T follicular helper cell (primary cell): ENCODE data around the gene ITGAL.
"Not testable (repeated sequence)": the region's sequence is repeated elsewhere in the genome, so short reads cannot be mapped to it uniquely, and the experiment has no call there.

Source experiments
- DNase-seq: peaks from one replicate; pipeline ENCODE4 v3.0.0-alpha.2; 2020; ENCODE audit warnings: low read depth

ITGAL gene

DNA sequence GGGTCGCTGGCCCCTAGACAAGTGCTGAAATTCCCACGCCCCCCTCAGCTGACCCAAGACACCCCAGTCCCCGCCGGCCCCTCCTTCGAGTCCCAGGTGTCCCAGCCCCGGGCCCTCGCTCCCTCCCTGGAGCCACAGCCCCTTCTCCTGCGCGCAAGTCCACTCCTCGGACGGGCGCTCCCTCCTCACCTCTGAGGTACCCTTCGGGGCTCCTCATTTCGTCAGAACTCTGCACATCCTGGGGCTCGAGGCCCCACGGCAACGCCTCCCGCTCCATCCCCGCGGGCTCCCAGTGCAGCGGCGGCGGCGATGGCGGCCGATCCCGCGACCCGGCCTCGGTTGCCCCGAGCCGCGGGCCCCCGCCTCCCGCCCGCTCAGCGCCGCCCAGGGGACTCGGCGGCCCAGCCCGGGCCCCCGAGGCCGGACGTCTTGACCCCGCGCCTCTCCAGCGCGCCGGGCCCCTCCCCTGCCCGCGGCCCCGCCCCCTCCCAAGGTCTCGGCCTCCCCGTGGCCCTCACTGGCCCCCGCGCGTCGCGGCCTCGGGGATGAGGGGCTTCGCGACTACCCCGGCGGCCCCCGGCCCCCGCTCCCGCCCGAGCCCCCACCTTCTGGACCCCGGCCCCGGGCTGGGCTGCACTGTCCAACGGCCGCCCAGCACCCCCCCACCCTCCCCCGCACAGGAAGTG, 53.7 kb downstream of the ITGAL start, which contains the start of gene ZNF768:
Gene ZNF768 (minus strand): TSS at position 430 of the 686 bp plus-strand sequence. CDS start 153 bp downstream, at position 277.
- peak; percentile 14 for DNase-seq

DNA sequence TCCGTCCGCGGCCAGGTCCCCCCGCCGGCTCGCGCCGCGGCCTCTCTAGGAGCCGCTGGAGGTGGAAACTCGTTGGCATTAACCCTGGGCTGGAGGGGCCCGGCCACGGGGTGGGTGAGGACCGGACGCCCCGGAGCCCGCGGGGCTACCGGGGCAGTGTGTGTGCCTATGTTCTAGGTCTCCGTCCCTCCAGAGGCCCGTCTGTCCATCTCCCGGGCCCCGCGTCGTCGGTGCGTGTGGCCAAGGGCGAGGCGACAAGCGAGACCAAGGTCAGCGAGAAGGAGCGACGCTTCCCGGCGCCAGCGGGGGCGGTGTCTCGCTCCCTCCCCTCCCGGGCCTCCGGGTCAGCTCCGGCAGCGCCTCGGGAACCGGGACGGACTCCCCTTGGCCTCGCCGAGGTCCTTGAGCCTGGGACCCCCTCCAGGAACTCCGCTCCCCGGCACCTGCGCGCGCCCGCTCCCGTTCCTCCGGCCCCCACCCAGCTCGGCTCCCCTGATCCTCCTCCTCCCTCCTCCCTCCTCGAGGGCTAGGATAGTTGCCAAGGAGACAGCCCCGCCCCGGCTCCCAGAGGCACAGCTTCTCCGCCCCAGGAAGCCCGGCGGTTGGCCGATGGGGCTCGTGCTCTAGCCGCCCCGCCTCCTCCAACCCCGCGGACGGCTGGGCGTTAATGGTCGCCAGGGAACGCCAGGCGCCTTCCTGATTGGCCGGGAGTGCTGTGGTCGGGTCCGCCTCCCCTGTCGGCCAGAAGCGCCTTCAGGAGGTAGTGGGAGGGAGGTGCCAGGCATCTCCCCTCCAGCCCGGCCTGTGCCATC, 54.5 kb downstream of the ITGAL start:
- DNase-seq = peak; percentile 75

DNA sequence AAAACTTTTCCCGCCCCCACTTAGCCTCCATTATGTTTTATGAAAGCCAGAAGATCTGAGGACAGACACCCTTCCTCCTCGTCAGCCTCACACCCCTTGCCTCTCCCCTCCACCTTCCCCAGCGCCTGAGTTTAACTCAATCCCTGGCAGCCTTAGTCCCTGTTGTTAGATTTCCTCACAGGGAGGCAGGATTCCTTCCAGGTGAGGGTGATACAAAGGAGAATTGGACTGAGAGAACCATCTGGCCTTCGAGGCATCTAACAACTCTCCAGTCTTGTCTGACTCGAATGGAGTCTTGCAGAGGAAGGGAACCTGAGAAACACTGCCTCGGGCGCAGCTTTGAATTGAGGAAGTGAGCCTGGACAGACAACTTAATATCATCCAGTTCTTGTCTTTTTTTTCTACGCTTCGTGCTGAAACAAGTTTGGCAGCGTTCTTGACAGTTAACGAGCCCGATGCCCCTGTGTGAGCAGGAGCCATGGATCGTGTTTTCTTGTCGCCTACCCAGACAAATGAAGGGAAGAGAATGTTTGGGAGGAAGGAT, 55.2 kb downstream of the ITGAL start:
- no peak for DNase-seq

DNA sequence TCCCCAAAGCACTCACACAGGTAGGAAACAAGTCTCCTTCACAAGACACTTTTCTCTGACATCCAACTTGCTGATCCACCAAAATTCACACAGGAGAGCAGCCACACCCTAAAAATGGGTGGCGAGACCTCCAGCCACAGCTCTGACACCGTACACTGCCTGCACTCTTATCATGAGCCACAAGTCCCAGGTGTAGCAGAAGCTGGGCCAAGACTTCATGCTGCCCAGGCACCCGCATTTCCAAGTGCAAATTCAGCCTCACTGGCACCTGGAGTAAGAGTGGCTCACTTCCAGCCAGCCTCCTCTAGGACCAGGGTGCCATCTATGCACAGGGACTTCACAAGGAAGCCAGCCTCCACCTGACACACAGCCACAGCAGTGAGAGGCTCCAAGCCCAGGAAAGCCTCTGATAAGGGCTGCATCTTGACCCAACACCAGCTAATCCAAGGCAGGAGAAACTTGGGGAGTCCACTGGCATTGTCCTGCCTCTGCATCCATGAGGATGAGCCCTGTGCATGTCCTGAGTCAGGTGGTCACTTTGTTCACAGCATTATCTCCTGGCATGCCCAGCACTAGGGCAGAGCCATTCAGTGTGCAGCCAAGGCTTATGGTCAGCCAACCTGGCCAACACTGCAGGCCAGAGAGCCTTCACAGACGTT, 56.4 kb downstream of the ITGAL start:
- no peak for DNase-seq

DNA sequence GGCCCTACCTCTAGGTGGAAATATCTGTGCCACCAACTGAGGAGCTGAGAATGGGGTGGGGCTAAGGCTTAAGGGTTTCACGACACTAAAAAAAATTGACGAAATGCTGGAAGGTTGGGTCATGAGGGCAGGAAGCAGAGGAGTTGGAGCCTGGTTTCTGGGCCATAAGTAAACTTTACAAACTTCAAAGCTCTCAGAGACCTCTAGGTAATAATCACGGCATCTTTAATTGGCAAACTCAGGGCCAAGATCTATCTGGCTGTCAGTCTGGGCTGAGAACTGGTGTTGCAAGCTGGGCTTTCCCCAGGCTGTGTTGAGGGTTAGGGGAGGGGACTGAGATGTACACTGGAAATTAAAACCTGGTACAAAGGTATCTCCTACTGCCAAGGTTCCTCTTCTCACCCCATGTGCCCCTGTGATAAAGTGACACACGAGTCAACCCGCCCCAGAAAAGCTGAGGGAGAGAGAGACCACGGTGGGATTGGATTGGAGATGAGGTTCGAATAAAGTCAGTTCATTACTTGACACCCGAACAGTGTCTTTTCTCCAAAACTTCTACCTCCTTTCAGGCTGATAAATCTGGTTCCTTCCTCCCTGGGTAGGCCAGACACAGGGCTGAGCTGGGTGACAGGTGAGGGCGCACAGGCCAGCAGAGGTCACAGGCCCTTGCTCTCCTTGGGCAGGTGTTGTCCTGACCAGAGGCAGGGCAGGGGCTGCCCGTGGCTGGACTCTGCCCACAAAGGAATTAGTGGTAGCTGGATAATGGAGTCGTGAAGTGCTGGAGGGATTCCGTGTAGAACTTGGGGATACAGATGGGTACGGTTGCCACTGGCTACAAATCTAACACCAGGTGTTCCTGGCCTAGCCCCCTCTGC, 57.9 kb downstream of the ITGAL start:
- DNase-seq = no peak

DNA sequence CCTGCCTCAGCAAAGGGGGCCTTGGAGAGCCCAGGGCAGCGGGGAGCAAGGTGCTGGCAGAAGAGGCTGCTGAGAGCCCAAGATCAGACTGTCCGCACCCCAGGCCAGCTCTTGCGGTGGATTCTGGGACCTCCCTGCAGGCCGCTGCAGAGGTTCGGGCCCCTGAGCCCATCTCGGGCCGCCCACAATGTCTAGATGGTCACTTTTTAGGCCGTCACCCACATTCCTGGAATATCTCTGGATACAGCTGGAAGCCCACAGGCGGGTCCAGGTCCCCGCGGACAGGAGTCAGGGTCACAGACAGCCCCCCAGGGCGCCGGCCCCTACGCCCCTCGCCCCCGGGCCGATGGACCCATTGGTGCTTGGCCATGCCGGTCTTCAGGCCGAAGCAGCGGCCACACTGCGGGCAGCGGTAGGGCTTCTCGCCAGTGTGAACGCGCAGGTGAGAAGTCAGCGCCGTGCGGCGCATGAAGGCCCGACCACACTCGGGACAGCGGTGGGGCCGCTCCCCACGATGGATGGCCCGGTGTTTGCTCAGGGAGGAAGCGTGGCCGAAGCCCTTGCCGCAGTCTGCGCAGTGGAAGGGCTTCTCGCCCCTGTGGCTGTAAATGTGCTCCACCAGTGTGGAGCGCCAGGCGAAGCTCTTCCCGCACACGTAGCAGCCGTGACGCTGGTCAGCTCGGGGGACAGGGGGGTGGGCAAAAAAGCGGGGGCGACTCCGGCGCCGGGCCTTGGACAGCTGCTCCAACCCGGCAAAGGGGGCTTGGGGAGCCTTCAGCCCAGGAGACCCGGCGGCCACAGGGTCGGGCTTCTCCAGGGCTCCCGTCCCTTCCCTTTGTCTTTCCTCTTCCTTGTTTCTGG, 60.0 kb downstream of the ITGAL start:
- no peak for DNase-seq

DNA sequence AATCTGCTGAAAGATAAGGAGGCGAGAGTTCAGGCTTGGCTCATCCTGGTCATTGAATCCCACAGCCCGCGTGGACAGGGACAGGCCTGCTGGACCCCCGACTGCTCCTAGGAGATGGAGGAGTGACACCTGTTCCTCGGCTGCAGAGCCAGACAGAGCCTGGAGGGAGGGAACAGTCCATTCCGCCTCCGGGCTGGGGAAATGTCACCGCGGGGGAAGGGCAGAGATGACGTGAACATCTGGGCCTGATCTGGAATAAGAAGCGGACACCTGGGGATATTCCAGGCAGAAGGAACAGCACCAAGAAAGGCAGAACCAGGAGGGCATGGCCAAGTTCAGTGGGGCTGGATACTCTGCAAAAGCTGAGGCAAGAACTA, 60.6 kb downstream of the ITGAL start:
- DNase-seq = no peak

DNA sequence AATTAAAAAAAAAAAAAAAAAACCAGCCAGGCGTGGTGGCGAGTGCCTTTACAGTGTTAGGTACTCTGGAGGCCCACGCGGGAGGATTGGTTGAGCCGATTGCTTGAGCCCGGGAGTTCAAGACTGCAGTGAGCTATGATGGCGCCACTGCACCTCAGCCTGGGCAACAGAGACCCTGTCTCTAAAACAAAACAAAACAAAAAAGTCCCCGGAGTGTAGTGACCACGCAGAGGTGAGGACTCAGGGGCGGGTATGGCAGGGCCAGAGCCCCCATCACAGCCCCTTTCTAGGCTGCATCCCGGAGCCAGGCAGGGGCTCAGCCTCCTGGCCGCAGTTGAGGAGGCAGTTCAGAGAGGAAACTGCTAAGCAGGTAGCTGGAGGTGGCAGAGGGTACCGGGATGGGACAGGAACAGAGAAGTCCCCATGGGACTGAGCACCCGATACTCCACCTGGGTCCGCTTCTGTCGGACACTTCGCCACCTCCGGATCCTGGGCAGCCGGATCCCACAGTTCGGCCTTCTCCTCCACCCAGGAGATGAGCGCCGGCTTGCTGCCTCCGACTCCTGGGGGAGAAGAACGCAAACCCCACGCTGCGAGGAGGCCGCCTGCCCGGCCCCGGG, 61.3 kb downstream of the ITGAL start:
- no peak for DNase-seq

DNA sequence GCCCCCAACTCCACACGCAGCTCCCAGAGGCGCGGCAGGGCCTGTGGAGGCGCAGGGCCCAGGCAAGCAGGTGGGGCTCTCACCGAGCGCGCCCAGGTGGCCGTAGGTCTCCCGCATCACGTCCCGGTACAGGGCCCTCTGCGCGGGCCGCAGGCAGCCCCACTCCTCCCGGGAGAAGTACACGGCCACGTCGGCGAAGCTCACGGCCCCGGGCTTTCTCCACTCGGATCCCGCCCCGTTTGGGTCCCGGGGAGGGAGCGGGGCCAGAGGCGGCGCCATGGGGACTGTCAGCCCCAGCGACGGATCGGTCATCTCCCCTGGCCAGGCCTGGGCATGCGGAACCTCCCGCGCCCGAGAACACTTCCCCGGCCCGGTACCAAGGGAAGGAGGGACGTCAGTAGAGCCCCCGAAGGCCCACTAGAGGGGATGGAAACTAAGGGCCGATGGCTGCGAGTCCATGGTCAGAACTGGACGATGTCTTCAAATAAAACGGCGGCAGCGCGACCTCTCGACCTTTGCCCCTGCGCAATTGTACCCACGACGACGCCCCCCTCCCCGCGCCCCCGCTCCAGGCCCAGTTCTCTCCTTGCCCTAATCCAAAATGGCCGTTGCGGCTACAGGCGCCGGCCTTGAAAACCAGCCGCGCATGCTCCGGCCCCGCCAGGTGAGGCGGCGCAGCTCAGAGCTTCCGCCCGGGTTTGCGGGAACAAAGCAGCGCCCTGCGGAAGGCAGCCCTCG, 62.0 kb downstream of the ITGAL start, which contains the start of gene ZNF747:
Gene ZNF747 (minus strand): TSS at position 491 of the 738 bp plus-strand sequence. CDS start 179 bp downstream, at position 312.
- DNase-seq = peak; percentile 87

DNA sequence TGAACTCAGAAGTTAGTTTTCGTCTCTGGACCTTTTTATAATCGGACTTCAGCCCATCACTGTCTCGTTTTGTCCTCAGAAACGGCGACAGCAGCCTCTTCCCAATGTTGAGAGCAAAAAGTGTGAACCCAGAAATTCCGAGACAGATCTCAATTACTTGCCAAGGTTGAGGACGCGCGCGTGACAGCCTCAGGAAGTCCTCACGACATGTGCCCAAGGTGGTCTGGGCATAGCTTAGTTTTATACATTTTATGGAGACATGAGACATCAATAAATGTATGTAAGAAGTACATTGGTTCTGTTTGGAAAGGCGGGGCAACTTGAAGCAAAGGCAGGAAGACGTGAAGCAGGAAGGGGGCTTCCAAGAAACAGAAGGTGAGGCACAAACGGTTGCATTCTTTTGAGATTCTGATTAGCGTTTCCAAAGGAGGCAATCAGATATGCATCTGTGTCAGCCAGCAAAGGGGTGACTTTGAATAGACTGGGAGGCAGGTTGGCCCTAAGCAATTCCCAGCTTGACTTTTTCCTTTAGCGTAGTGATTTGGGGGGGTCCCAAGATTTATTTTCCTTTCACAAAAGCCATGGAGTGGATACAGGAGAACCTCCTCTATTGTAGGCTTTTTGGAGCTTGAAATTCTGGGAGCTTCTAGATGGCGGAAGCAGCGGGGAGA, 62.7 kb downstream of the ITGAL start:
- no peak for DNase-seq

DNA sequence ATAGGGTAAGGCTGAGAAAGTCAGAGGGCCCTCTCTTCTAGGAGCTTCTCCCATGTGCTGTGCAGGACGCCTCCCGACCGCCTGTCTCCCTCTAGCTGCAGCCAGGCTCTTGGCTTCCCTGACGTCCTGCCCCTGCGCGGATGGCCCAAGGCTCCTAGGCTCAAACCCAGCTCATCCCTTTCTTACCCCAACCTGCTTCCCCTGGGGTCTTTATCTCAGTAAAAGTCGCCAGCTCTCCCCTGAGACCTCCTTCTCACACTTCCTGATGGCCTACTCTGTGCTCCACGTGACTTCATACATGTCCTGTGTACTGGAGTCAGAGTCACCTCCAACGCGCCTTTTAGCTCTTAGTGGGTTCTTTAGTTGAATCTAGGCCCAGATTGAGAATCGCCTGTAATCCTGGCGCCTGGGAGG, 63.2 kb downstream of the ITGAL start:
- DNase-seq = peak; percentile 41

DNA sequence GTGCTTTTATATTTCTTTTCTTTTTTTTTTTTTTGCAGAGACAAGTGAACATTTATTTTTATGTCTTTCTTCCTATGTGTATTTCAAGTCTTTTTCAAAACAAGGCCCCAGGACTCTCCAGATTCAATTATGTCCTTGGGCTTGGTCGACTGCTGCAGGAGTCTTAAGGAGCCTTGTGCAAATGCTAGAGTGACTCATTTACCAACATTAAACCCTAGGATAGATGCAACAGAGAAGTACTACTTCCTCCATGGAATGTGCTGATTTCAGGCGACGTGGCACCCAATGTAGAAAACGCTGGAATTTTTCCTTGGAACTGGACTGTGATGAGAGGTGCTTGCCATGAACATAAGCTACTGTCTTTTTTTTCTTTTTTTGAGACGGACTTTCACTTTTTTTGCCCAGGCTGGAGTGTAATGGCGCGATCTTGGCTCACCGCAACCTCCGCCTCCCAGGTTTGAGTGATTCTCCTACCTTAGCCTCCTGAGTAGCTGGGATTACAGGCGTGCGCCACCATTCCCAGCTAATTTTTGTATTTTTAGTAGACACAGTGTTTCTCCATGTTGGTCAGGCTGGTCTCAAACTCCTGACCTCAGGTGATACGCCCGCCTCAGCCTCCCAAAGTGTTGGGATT, 64.0 kb downstream of the ITGAL start:
- DNase-seq = not testable (repeated sequence)

DNA sequence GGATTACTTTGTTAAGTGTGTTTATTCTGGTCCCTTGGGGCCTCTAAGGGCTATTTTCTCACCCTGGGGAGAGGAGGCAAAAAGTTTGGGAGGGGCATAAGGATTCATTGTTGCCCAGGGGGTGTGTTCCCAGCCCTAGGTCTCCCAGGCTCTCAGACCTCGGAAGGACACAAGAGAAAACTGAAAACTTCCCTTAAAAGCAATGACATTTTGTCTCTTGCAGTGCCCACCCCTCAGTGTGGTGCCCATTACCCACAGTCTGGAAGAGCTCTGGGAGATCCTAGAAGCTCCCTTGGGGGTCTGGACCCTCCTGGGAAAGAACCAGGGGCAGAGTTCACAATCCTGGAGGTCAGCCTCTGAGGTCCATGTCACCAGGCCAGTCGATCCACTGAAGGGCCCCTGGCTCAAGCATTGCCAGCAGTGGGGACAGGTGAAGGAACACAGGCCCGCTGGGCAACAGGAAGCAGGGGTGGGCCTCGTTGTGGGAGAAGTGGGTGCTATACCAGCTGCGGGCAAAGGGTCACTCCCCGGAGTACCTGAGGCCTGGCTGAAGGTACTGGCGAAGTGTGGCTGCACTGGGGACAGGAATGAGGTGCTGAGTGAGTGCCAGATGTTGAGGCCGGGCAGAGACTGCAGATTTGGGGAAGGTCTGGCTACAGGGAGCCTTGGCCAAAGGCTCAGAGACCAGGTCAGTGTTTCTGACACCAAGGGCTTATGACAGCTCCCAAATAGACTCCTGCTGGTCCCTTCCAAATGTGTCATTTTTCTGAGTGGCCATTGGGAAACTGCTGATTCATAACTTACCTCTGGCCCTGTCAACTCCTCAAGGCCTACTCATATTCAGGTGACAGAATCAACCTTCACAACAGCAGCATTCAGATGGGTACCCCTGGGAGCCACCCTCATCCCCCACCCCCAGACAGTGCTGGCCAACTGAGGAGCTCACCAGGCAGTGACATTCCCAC, 66.7 kb downstream of the ITGAL start:
- no peak for DNase-seq

DNA sequence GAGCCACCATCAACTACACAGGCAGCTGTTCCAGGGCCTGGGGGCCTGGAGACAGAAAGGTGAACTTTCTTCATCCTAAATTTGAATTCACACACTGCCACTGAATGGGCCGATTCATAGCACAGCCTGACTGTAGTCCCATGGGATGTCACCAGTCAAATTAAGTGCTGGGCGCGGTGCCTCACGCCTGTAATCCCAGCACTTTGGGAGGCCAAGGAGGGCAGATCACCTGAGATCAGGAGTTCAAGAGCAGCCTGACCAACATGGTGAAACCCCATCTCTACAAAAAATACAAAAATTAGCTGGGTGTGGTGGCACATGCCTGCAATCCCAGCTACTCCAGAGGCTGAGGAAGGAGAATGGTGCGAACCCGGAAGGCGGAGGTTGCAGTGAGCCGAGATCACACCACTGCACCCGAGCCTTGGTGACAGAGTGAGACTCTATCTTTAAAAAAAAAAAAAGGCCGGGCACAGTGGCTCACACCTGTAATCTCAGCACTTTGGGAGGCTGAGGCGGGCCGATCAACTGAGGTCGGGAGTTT, 67.5 kb downstream of the ITGAL start:
- DNase-seq = not testable (repeated sequence)

DNA sequence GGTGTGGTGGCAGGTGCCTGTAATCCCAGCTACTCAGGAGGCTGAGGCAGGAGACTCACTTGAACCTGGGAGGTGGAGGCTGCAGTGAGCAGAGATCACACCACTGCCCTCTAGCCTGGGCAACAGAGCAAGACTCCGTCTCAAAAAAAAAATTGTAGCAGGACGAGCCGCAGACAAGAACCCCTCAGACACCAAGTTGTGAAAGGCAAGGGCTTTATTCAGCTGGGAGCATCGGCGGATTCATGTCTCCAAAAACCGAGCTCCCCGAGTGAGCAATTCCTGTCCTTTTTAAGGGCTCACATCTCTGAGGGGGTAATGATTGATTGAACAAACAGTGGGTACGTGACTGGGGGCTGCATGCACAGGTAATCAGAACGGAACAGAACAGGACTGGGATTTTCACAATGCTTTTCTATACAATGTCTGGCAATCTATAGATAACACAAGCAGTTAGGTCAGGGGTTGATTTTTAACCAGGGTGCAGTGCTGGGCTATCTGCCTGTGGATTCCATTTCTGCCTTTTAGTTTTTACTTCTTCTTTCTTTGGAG, 68.4 kb downstream of the ITGAL start:
- DNase-seq = not testable (repeated sequence)
